Liver (tissue), 9 donors: ENCODE data around the gene HDAC5. TPM values are rescaled to one million over a fixed set of nuclear protein-coding genes. Genes with fewer than 3 reads are reported as not detected.

Experiments used
- DNase-seq: peaks from one replicate; pipeline ENCODE4 v3.0.0-alpha.2; 2017; ENCODE audit warnings: low spot score
- H3K27ac ChIP-seq, 2 donors: one replicate each; pipeline ENCODE4 v1.7.0; 2013; ENCODE audit warnings: inconsistent platforms in 2 of 2, low read length in 2 of 2, control low read depth in 1 of 2, low read depth in 1 of 2, mild to moderate bottlenecking in 1 of 2
- H3K27me3 ChIP-seq, 4 donors: one replicate each; pipeline versions ENCODE4 v1.6.1 to v1.7.0; 2013; ENCODE audit warnings: low read length in 3 of 4, inconsistent platforms in 1 of 4, mild to moderate bottlenecking in 1 of 4, moderate library complexity in 1 of 4; ENCODE audit not compliant: control insufficient read depth in 4 of 4, insufficient read depth in 4 of 4
- H3K36me3 ChIP-seq, 4 donors: one replicate each; pipeline versions ENCODE4 v1.6.1 to v1.7.0; 2013; ENCODE audit warnings: low read length in 3 of 4, mild to moderate bottlenecking in 3 of 4, low read depth in 1 of 4, moderate library complexity in 1 of 4; ENCODE audit not compliant: control insufficient read depth in 4 of 4, insufficient read depth in 3 of 4
- H3K4me1 ChIP-seq, 4 donors: one replicate each; pipeline versions ENCODE4 v1.6.1 to v1.7.0; 2013; ENCODE audit warnings: low read length in 3 of 4, mild to moderate bottlenecking in 3 of 4, moderate library complexity in 1 of 4; ENCODE audit not compliant: control insufficient read depth in 4 of 4, insufficient read depth in 4 of 4
- H3K4me3 ChIP-seq, 3 donors: one replicate each; pipeline versions ENCODE4 v1.6.1 to v1.7.0; 2013; ENCODE audit warnings: low read length in 3 of 3, control low read depth in 1 of 3, low read depth in 1 of 3, mild to moderate bottlenecking in 1 of 3
- H3K9ac ChIP-seq, 2 donors: one replicate each; pipeline ENCODE4 v1.7.0; 2013; ENCODE audit warnings: low read length in 2 of 2, mild to moderate bottlenecking in 2 of 2, moderate library complexity in 2 of 2, control low read depth in 1 of 2, low read depth in 1 of 2
- H3K9me3 ChIP-seq, 4 donors: one replicate each; pipeline versions ENCODE4 v1.6.1 to v1.7.0; 2013; ENCODE audit warnings: low read length in 3 of 4; ENCODE audit not compliant: control insufficient read depth in 4 of 4
- CTCF ChIP-seq: fragments of 150-350 bp; IDR thresholded peaks from 2 replicates; pipeline ENCODE4 v1.5.1; 2017; ENCODE audit warnings: improper control_type of control experiment, low read depth, low read length; ENCODE audit not compliant: missing input control
- EGR1 ChIP-seq, 2 donors: IDR thresholded peaks; 2 replicates each; pipeline ENCODE4 v1.6.1; 2016 to 2018; ENCODE audit warnings: antibody characterized with exemption in 2 of 2, low read depth in 2 of 2
- FOXA1 ChIP-seq: IDR thresholded peaks from 2 replicates; pipeline ENCODE4 v1.6.1; 2016; ENCODE audit warnings: antibody characterized with exemption
- FOXA2 ChIP-seq: IDR thresholded peaks from 2 replicates; pipeline ENCODE4 v1.6.1; 2016; ENCODE audit warnings: antibody characterized with exemption
- GABPA ChIP-seq, 2 donors: IDR thresholded peaks in 1 of 2; conservative IDR thresholded peaks in 1 of 2; 2 replicates each; pipeline ENCODE4 v1.6.1; 2016; ENCODE audit warnings: antibody characterized with exemption in 2 of 2, mild to moderate bottlenecking in 1 of 2, moderate library complexity in 1 of 2
- HNF4A ChIP-seq, 2 donors: conservative IDR thresholded peaks; 2 replicates each; pipeline ENCODE4 v1.6.1; 2016; ENCODE audit warnings: antibody characterized with exemption in 2 of 2, mild to moderate bottlenecking in 2 of 2
- HNF4G ChIP-seq: IDR thresholded peaks from 2 replicates; pipeline ENCODE4 v1.6.1; 2016; ENCODE audit warnings: antibody characterized with exemption
- JUND ChIP-seq, 2 donors: IDR thresholded peaks; 2 replicates each; pipeline ENCODE4 v1.6.1; 2016; ENCODE audit warnings: antibody characterized with exemption in 2 of 2
- NR2F2 ChIP-seq: IDR thresholded peaks from 2 replicates; pipeline ENCODE4 v1.6.1; 2016; ENCODE audit warnings: antibody characterized with exemption
- RAD21 ChIP-seq, 2 donors: IDR thresholded peaks; 2 replicates each; pipeline ENCODE4 v1.6.1; 2016; ENCODE audit warnings: antibody characterized with exemption in 2 of 2, mild to moderate bottlenecking in 2 of 2
- REST ChIP-seq: IDR thresholded peaks from 2 replicates; pipeline ENCODE4 v1.6.1; 2016; ENCODE audit warnings: antibody characterized with exemption, mild to moderate bottlenecking
- RXRA ChIP-seq, 2 donors: IDR thresholded peaks; 2 replicates each; pipeline ENCODE4 v1.6.1; 2017 to 2018; ENCODE audit warnings: antibody characterized with exemption in 2 of 2, mild to moderate bottlenecking in 1 of 2
- SP1 ChIP-seq: IDR thresholded peaks from 2 replicates; pipeline ENCODE4 v1.6.1; 2018; ENCODE audit warnings: antibody characterized with exemption, mild to moderate bottlenecking
- TAF1 ChIP-seq: conservative IDR thresholded peaks from 2 replicates; pipeline ENCODE4 v1.6.1; 2016; ENCODE audit warnings: antibody characterized with exemption, mild to moderate bottlenecking
- YY1 ChIP-seq: IDR thresholded peaks from 2 replicates; pipeline ENCODE4 v1.6.1; 2016; ENCODE audit warnings: antibody characterized with exemption, mild to moderate bottlenecking
- WGBS: extraction: QIAGEN DNeasy Blood & Tissue Kit; methylation state at CpG from one replicate; pipeline ENCODE4 v1.1.7; 2013; 5-methylcytosine and 5-hydroxymethylcytosine counted together
- polyA plus RNA-seq, 2 donors: library from polyadenylated mRNA; stranded (reverse) in 1 of 2; unstranded in 1 of 2; fragments of 200-250 nt in 1 of 2; fragments of >200 nt in 1 of 2; fragmentation: Nextera tagmentation in 1 of 2; extraction: Ambion mirVana in 1 of 2; gene quantifications; one replicate each; pipeline versions ENCODE4 v1.2.1 to v1.2.3, GENCODE V29; 2013 to 2015
- total RNA-seq, 2 donors: library from RNA; depleted of rRNA; stranded (reverse); fragments of >200 nt; gene quantifications; one replicate each; pipeline ENCODE4 v1.2.3, GENCODE V29; 2014
- TF ChIP-seq, protein P1 (sequence below): IDR thresholded peaks from 2 replicates; pipeline ENCODE4 v1.6.1; 2016; ENCODE audit warnings: antibody characterized with exemption
- TF ChIP-seq, protein P2 (sequence below): IDR thresholded peaks from 2 replicates; pipeline ENCODE4 v1.6.1; 2016; ENCODE audit warnings: antibody characterized with exemption
- TF ChIP-seq, protein P3 (sequence below): IDR thresholded peaks from 2 replicates; pipeline ENCODE4 v1.6.1; 2016; ENCODE audit warnings: antibody characterized with exemption
- donor health status: healthy.
- donor health status: healthy.
- donor health status: healthy.
- donor health status: healthy.
- donor health status: healthy.

HDAC5 gene
- total and polyA plus RNA-seq, 4 donors, result 5.8 to 20.3 (median 14.4) TPM

GRCh38 chr17:44121997-44122815, 1.2 kb downstream of the HDAC5 start:
- Histone ChIP-seq H3K36me3 (no peaks in the 10 kb centered on the region), H3K4me3 (peak overlapping the region in 2 of 3 donors; percentile 80 to 93), H3K9me3 (no peaks in the 10 kb centered on the region), H3K4me1 (peaks cover 6 to 17% (median 11%) of the 10 kb centered on the region in 4 donors), H3K27ac (no peak overlapping the region), H3K27me3 (no peaks in the 10 kb centered on the region), H3K9ac (peak overlapping the region; percentile 61 to 79)
- WGBS, result 64% methylated on average over 1 of the region's 1 CpG
- no peak for TF ChIP-seq EGR1 (IDR thresholded peaks at IDR 0.05; ENCODE audit: low read depth in 2 of 2)
- no peak for TF ChIP-seq NR2F2
- no peak for TF ChIP-seq GABPA (IDR thresholded peaks at IDR 0.05 in 1 of 2, conservative IDR thresholded peaks at IDR 0.05 in 1 of 2)
- TF ChIP-seq TAF1, result no peak
- TF ChIP-seq, protein P1, sequence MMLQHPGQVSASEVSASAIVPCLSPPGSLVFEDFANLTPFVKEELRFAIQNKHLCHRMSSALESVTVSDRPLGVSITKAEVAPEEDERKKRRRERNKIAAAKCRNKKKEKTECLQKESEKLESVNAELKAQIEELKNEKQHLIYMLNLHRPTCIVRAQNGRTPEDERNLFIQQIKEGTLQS, result no peak
- no peak for TF ChIP-seq HNF4G
- no peak for TF ChIP-seq REST
- no peak for TF ChIP-seq SP1
- no peak for TF ChIP-seq CTCF
- TF ChIP-seq FOXA2, result no peak
- no peak for DNase-seq

- H3K9ac ChIP-seq, result no peak overlapping the region
- TF ChIP-seq, protein P2, sequence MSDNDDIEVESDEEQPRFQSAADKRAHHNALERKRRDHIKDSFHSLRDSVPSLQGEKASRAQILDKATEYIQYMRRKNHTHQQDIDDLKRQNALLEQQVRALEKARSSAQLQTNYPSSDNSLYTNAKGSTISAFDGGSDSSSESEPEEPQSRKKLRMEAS, result no peak
- no peak for TF ChIP-seq CTCF
- TF ChIP-seq NR2F2, result no peak
- TF ChIP-seq YY1, result no peak
- no peak for TF ChIP-seq SP1
- TF ChIP-seq TAF1, result no peak
- no peak for TF ChIP-seq FOXA2
- TF ChIP-seq GABPA (IDR thresholded peaks at IDR 0.05 in 1 of 2, conservative IDR thresholded peaks at IDR 0.05 in 1 of 2), result no peak
- no peak for TF ChIP-seq HNF4A (conservative IDR thresholded peaks at IDR 0.05)
- no peak for TF ChIP-seq RXRA (IDR thresholded peaks at IDR 0.05)
- TF ChIP-seq RAD21 (IDR thresholded peaks at IDR 0.05), result no peak
- no peak for TF ChIP-seq FOXA1
- TF ChIP-seq, protein P3, sequence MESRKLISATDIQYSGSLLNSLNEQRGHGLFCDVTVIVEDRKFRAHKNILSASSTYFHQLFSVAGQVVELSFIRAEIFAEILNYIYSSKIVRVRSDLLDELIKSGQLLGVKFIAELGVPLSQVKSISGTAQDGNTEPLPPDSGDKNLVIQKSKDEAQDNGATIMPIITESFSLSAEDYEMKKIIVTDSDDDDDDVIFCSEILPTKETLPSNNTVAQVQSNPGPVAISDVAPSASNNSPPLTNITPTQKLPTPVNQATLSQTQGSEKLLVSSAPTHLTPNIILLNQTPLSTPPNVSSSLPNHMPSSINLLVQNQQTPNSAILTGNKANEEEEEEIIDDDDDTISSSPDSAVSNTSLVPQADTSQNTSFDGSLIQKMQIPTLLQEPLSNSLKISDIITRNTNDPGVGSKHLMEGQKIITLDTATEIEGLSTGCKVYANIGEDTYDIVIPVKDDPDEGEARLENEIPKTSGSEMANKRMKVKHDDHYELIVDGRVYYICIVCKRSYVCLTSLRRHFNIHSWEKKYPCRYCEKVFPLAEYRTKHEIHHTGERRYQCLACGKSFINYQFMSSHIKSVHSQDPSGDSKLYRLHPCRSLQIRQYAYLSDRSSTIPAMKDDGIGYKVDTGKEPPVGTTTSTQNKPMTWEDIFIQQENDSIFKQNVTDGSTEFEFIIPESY, result no peak
- TF ChIP-seq JUND (IDR thresholded peaks at IDR 0.05), result no peak
- no peak for TF ChIP-seq EGR1 (IDR thresholded peaks at IDR 0.05; ENCODE audit: low read depth in 2 of 2)
These were observed 2.4 kb downstream of the HDAC5 start for GRCh38 chr17:44120851-44121605.

More at GRCh38 chr17:44120851-44121605, 2.4 kb downstream of the HDAC5 start:
- DNase-seq, result no peak
- no peaks in the 10 kb centered on the region for H3K27me3 ChIP-seq
- no peaks in the 10 kb centered on the region for H3K9me3 ChIP-seq
- no peaks in the 10 kb centered on the region for H3K36me3 ChIP-seq
- no peak overlapping the region for H3K4me3 ChIP-seq
- 77% methylated on average over 9 of the region's 9 CpGs for WGBS
- peaks cover 6 to 17% (median 12%) of the 10 kb centered on the region in 4 donors for H3K4me1 ChIP-seq
- H3K27ac ChIP-seq, result no peak overlapping the region
